ENCODE results near the gene NXPE3.

- TF ChIP-seq CTCF (conservative IDR thresholded peaks at IDR 0.05; ENCODE audit: low read length), result no peak
- no peak for TF ChIP-seq EZH2phosphoT487 (IDR thresholded peaks at IDR 0.05; ENCODE audit: borderline replicate concordance, low read depth, low read length)
Observed at GRCh38 chr3:101829874-101830273, 50.9 kb downstream of the NXPE3 start.
